Osteocyte (in vitro differentiated cells): ENCODE measurements around the gene GTSF1L. TPM values are rescaled to one million over a fixed set of nuclear protein-coding genes. Genes with fewer than 3 reads are reported as not detected.
"Not testable (repeated sequence)": the region's sequence is repeated elsewhere in the genome, so short reads cannot be mapped to it uniquely, and the experiment has no call there.

Experiments used
- DNase-seq: peaks from one replicate; pipeline ENCODE4 v3.0.0; 2021; ENCODE audit warnings: mixed read lengths; ENCODE audit not compliant: unreplicated experiment; ENCODE audit errors: extremely low spot score
- H3K27ac Mint-ChIP-seq: one replicate; pipeline ENCODE4 v1.8.0; 2021; ENCODE audit warnings: mild to moderate bottlenecking, mixed read lengths; ENCODE audit not compliant: unreplicated experiment
- H3K27me3 Mint-ChIP-seq: one replicate; pipeline ENCODE4 v1.8.0; 2021; ENCODE audit warnings: mixed read lengths; ENCODE audit not compliant: unreplicated experiment
- H3K36me3 Mint-ChIP-seq: one replicate; pipeline ENCODE4 v1.8.0; 2021; ENCODE audit warnings: mixed read lengths; ENCODE audit not compliant: unreplicated experiment
- H3K4me1 Mint-ChIP-seq: one replicate; pipeline ENCODE4 v1.8.0; 2021; ENCODE audit warnings: mixed read lengths; ENCODE audit not compliant: unreplicated experiment
- H3K4me3 Mint-ChIP-seq: one replicate; pipeline ENCODE4 v1.8.0; 2021; ENCODE audit warnings: mild to moderate bottlenecking, moderate library complexity, mixed read lengths; ENCODE audit not compliant: unreplicated experiment
- H3K9me3 Mint-ChIP-seq: one replicate; pipeline ENCODE4 v1.8.0; 2021; ENCODE audit warnings: mixed read lengths; ENCODE audit not compliant: unreplicated experiment
- CTCF ChIP-seq: fragments of 200-600 bp; sonication (generic); IDR thresholded peaks from 2 replicates; pipeline ENCODE4 v1.5.0; 2021; ENCODE audit warnings: antibody characterized with exemption, mild to moderate bottlenecking, moderate library complexity
- total RNA-seq: library from RNA; stranded (reverse); gene quantifications from 2 replicates; pipeline ENCODE4 v1.2.1, GENCODE V29; 2021

Gene GTSF1L
- total RNA-seq, 1 donor from 2014 or later: not detected

DNA sequence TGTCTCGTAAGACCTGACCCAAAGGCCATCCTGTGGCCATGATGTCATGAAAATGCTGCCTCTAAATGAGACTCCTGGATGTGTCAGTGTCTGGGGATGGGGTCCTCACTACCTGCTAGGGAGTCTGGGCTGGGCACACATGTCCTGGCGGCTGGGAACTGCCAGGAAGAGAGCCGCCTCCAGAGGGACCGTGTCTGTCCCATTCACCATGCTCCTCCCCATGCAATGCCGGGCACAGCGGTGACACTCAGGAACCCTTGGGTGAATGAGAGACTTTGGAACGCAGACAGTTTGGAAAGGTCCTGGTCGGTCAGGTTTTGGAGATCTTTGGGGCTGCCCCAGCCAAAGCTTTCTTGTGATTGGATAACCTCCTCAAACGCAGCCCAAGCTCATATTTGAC, 40.1 kb upstream of the GTSF1L start:
- TF ChIP-seq CTCF: no peak
- Mint-ChIP-seq H3K4me1 (no peaks in the 10 kb centered on the region), H3K9me3 (no peaks in the 10 kb centered on the region), H3K4me3 (no peak overlapping the region), H3K27ac (no peak overlapping the region), H3K27me3 (peaks cover 17% of the 10 kb centered on the region), H3K36me3 (no peaks in the 10 kb centered on the region)
- DNase-seq: no peak

DNA sequence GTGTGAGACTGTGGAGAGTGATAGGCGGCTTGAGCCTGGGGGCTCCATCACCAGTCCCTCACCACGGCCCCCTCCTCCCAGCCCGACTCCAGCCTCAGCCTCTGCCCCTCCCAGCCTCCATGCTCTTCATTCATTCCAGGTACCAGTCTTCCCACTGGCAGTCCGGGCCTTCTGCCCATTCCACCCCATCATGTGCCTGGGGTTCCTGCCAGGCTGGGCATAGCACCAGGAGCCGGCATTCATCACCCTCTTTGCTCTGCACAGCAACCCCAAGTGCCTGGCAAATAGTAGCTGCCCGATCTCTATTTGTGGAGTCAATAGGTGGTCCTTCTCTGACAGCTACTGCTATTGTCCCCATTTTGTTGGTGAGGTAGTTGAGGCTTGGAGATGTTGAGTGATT, 39.6 kb upstream of the GTSF1L start:
- no peak for DNase-seq
- H3K4me3 Mint-ChIP-seq: no peak overlapping the region
- no peaks in the 10 kb centered on the region for H3K4me1 Mint-ChIP-seq
- H3K27ac Mint-ChIP-seq: no peak overlapping the region
- no peaks in the 10 kb centered on the region for H3K9me3 Mint-ChIP-seq
- no peaks in the 10 kb centered on the region for H3K36me3 Mint-ChIP-seq
- peaks cover 17% of the 10 kb centered on the region for H3K27me3 Mint-ChIP-seq
- TF ChIP-seq CTCF: no peak

DNA sequence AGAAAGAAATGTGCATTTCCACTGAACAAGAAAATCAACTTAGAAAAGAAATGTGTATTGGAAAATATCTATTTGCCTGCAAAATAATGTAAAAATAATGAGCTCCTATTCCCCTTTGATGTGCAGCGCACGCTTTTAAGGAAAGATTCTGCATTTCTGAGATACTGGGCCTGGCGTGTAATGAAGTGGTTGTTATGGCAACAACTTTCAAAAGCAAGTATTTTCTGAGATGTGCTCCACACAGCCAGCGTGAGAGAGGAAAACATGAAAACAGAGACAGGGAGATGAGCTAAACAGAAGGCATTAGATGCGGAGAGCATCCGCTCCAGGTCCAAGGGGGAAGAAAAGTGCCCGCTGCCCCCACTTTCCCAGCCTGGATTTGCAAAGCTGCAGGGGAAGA, 39.1 kb upstream of the GTSF1L start:
- no peaks in the 10 kb centered on the region for H3K9me3 Mint-ChIP-seq
- TF ChIP-seq CTCF: no peak
- H3K4me3 Mint-ChIP-seq: no peak overlapping the region
- no peak overlapping the region for H3K27ac Mint-ChIP-seq
- no peak for DNase-seq
- no peaks in the 10 kb centered on the region for H3K36me3 Mint-ChIP-seq
- no peaks in the 10 kb centered on the region for H3K4me1 Mint-ChIP-seq
- peaks cover 17% of the 10 kb centered on the region for H3K27me3 Mint-ChIP-seq

GRCh38 chr20:43762911-43763310, 36.1 kb upstream of the GTSF1L start:
- Mint-ChIP-seq H3K27ac (no peak overlapping the region), H3K9me3 (no peaks in the 10 kb centered on the region), H3K4me1 (no peaks in the 10 kb centered on the region), H3K4me3 (no peak overlapping the region), H3K36me3 (no peaks in the 10 kb centered on the region), H3K27me3 (peaks cover 26% of the 10 kb centered on the region)
- TF ChIP-seq CTCF: no peak
- no peak for DNase-seq

GRCh38 chr20:43761386-43762340, 34.9 kb upstream of the GTSF1L start:
- Mint-ChIP-seq H3K36me3 (no peaks in the 10 kb centered on the region), H3K27ac (no peak overlapping the region), H3K4me1 (no peaks in the 10 kb centered on the region), H3K27me3 (peaks cover 23% of the 10 kb centered on the region), H3K9me3 (no peaks in the 10 kb centered on the region), H3K4me3 (no peak overlapping the region)
- no peak for DNase-seq
- no peak for TF ChIP-seq CTCF

DNA sequence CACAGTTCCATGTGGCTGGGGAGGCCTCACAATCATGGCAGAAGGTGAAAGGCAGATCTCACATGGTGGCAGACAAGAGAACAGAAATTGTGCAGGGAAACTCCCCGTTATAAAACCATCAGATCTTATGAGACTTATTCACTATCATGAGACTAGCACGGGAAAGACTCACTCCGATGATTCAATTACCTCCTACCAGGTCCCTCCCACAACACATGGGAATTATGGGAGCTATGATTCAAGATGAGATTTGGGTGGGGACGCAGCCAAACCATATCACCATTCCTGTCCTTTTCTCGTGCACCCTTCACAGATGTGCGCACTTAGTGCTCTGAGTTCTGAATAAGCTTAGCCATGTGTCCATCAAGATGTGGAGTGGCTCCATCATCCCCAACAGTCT, 31.1 kb upstream of the GTSF1L start:
- not testable (repeated sequence) for H3K4me3 Mint-ChIP-seq, H3K36me3 Mint-ChIP-seq, H3K9me3 Mint-ChIP-seq, H3K4me1 Mint-ChIP-seq, H3K27ac Mint-ChIP-seq, DNase-seq
- peaks cover 16% of the 10 kb centered on the region for H3K27me3 Mint-ChIP-seq
